Measurements from ENCODE around the gene PAK4. TPM values are rescaled to one million over a fixed set of nuclear protein-coding genes. Genes with fewer than 3 reads are reported as not detected.
A peak's percentile ranks its signal among the peaks of the same experiment; 100 is the strongest.

The PAK4 gene
- total RNA-seq, 1 experiment from 2014 or later: 63.1 TPM

GRCh38 chr19:39160523-39160861 is 34.9 kb downstream of the PAK4 start:
- no peak overlapping the region for H3K23ac ChIP-seq (ENCODE audit: insufficient read length, low read depth, low read length)
- no peak overlapping the region for H3K14ac ChIP-seq (ENCODE audit: insufficient read depth, low read length)
- H3K4me3 Mint-ChIP-seq: no peak overlapping the region; a peak in 1 of 5 replicates
- TF ChIP-seq, protein P1, sequence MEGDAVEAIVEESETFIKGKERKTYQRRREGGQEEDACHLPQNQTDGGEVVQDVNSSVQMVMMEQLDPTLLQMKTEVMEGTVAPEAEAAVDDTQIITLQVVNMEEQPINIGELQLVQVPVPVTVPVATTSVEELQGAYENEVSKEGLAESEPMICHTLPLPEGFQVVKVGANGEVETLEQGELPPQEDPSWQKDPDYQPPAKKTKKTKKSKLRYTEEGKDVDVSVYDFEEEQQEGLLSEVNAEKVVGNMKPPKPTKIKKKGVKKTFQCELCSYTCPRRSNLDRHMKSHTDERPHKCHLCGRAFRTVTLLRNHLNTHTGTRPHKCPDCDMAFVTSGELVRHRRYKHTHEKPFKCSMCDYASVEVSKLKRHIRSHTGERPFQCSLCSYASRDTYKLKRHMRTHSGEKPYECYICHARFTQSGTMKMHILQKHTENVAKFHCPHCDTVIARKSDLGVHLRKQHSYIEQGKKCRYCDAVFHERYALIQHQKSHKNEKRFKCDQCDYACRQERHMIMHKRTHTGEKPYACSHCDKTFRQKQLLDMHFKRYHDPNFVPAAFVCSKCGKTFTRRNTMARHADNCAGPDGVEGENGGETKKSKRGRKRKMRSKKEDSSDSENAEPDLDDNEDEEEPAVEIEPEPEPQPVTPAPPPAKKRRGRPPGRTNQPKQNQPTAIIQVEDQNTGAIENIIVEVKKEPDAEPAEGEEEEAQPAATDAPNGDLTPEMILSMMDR (conservative IDR thresholded peaks at IDR 0.05): no peak
- no peak overlapping the region for H2BK120ac ChIP-seq (ENCODE audit: low read depth, low read length, poor library complexity, severe bottlenecking)
- H2BK5ac ChIP-seq (ENCODE audit: insufficient read length, low read length): no peak overlapping the region
- no peaks in the 10 kb centered on the region for H3K9me3 ChIP-seq (ENCODE audit: control insufficient read depth, low read depth, low read length)
- H3K27me3 ChIP-seq (ENCODE audit: insufficient read depth, low read length): no peaks in the 10 kb centered on the region
- no peak for DNase-seq
- no peak overlapping the region for H3K4ac ChIP-seq (ENCODE audit: low read depth, low read length)
- H3K27ac ChIP-seq (ENCODE audit: insufficient read length, low read depth, low read length): no peak overlapping the region
- no peak overlapping the region for H3K18ac ChIP-seq (ENCODE audit: insufficient read length, low read depth, low read length)
- H4K8ac ChIP-seq (replicated peaks; ENCODE audit: insufficient read length, low read depth, low read length): no peak overlapping the region
- peaks cover 27 to 37% of the 10 kb centered on the region in 2 experiments for H3K4me1 Mint-ChIP-seq
- peaks cover 2% of the 10 kb centered on the region for H3K23me2 ChIP-seq (ENCODE audit: insufficient read length, low read depth, low read length, poor library complexity, severe bottlenecking)
- no peaks in the 10 kb centered on the region for H3K9me3 Mint-ChIP-seq
- no peak overlapping the region for H3T11ph ChIP-seq (ENCODE audit: low read length)
- H3K4me1 ChIP-seq (ENCODE audit: insufficient read depth, low read length): peaks cover 3% of the 10 kb centered on the region; the same call in 1 of the 2 replicates
- H3K27me3 Mint-ChIP-seq (ENCODE audit: low read depth): no peaks in the 10 kb centered on the region
- H2AFZ ChIP-seq (ENCODE audit: low read length): no peak overlapping the region
- H4K20me1 ChIP-seq (ENCODE audit: control insufficient read depth, insufficient read depth, insufficient read length): peaks cover 5% of the 10 kb centered on the region
- H2AK5ac ChIP-seq (ENCODE audit: insufficient read length, low read length): no peak overlapping the region
- H3K56ac ChIP-seq (ENCODE audit: insufficient read length, low read depth, low read length): no peak overlapping the region
- no CpG with 5 or more reads among the region's 8 CpGs for WGBS (ENCODE audit: extremely low coverage, insufficient read length, low lambda C conversion rate)
- peak overlapping the region; percentile 60 to 87 (median 81); a peak in 4 of 7 replicates for H3K27ac Mint-ChIP-seq
- no peak overlapping the region for H3K4me2 ChIP-seq (ENCODE audit: insufficient read depth, insufficient read length, low read length)
- no peak overlapping the region for H4K5ac ChIP-seq (ENCODE audit: insufficient read length, low read depth, low read length)
- no peak overlapping the region for H2BK12ac ChIP-seq (ENCODE audit: insufficient read length, low read depth, low read length)
- H4K91ac ChIP-seq (ENCODE audit: insufficient read length, low read depth, low read length): no peak overlapping the region
- peaks cover 4% of the 10 kb centered on the region; the same call in 1 of the 2 replicates for H3K79me2 ChIP-seq (ENCODE audit: insufficient read depth, low read length)
- no peak overlapping the region for H3K9ac ChIP-seq (ENCODE audit: extremely low read depth, insufficient read length, low read length)
- no peak overlapping the region for H2BK20ac ChIP-seq (ENCODE audit: low read depth, low read length, poor library complexity, severe bottlenecking)
- H2BK15ac ChIP-seq (ENCODE audit: low read depth, low read length): no peak overlapping the region
- no peaks in the 10 kb centered on the region for H3K79me1 ChIP-seq (ENCODE audit: insufficient read depth, low read depth, low read length, poor library complexity, severe bottlenecking)
- H3K36me3 Mint-ChIP-seq (ENCODE audit: insufficient read depth in 1 of 3, low read depth in 3 of 3): peaks cover 0 to 8% (median 2%) of the 10 kb centered on the region in 3 experiments; a peak in 3 of 7 replicates

All from H9 (cell line).